SW480 (cell line): ENCODE results near the gene PCDHB11.
"Not testable (repeated sequence)": the region's sequence is repeated elsewhere in the genome, so short reads cannot be mapped to it uniquely, and the experiment has no call there.

Experiments used
- DNase-seq: peaks from one replicate; pipeline ENCODE4 v3.0.0-alpha.2; 2016; ENCODE audit warnings: low spot score

PCDHB11 gene

GRCh38 chr5:141241496-141241895, 42.1 kb downstream of the PCDHB11 start:
- DNase-seq: no peak

DNA sequence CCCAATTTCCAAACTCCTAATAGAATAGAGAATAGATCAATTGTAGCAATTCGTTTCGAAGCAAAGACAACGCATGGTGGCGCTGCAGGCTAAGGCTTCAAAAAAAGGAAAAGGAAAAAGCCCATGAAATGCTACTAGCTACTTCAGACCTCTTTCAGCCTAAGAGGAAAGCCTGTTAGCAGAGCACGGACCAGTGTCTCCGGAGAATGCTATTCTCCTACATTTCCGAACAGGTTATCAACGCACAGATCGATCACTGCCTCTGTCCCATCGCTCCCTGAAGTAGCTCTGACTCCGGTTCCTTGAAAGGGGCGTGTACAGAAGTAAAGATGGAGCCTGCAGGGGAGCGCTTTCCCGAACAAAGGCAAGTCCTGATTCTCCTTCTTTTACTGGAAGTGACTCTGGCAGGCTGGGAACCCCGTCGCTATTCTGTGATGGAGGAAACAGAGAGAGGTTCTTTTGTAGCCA, 45.9 kb downstream of the PCDHB11 start, which contains the start of gene PCDHB15:
PCDHB15 (plus strand) TSS at position 146 of the 468 bp plus-strand sequence; CDS start at position 330, 184 bp downstream.
- DNase-seq: no peak

- not testable (repeated sequence) for DNase-seq
These were observed 47.5 kb downstream of the PCDHB11 start for GRCh38 chr5:141246971-141247370.

GRCh38 chr5:141247434-141247833, 48.0 kb downstream of the PCDHB11 start:
- DNase-seq: not testable (repeated sequence)

DNA sequence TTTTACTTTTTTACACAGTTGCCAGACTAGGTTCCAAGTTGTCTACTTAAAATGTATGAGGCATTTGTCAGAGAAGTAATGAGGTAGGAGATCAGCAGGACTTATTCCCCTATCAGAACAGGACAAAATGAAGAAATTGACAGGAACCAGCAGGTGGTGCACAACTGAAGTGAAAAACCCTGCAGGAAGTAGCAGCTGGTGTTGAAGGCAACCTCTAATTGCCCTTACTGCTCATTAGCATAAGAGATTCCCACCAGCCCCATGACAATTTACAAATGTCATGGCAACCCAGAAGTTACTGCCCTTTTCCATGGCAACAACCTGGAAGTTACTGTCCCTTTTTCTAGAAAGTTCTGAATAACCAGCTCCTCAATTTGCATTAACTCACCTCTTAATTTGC, 51.1 kb downstream of the PCDHB11 start:
- DNase-seq: no peak
